Measurements from ENCODE around the gene STARD3.

Gene STARD3

DNA sequence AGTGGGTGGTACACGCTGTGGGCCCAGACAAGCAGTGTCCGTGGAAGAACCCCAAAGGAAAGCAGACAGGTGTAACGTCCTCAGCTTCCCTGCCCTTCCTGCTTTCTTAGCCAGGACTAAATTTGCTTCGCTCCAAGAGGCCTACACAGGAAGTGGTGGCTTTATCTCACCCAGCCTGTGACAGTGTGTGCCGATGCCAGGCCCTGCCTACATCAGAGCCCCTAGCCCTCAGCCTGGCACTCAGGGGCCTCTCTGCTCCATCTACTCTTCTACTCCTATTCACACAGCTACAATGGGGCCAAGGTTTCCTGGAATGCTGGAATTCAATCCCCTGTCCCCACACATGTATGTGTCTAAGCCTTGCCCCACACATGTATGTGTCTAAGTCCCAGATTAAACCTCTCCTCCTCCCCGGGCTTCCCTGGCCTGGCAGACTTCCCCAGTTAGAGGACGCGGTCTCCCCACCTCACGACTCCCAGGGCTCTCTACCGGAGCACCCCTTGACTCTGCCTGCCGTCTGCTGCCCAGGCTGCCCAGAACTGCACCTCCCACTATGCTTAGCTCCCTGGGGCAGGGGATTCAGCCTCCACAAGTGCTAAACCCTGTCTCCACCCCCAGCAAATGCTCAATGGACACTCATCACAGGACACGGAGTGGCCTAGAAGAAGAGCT, 42.7 kb downstream of the STARD3 start:
- TF ChIP-seq, protein P1, sequence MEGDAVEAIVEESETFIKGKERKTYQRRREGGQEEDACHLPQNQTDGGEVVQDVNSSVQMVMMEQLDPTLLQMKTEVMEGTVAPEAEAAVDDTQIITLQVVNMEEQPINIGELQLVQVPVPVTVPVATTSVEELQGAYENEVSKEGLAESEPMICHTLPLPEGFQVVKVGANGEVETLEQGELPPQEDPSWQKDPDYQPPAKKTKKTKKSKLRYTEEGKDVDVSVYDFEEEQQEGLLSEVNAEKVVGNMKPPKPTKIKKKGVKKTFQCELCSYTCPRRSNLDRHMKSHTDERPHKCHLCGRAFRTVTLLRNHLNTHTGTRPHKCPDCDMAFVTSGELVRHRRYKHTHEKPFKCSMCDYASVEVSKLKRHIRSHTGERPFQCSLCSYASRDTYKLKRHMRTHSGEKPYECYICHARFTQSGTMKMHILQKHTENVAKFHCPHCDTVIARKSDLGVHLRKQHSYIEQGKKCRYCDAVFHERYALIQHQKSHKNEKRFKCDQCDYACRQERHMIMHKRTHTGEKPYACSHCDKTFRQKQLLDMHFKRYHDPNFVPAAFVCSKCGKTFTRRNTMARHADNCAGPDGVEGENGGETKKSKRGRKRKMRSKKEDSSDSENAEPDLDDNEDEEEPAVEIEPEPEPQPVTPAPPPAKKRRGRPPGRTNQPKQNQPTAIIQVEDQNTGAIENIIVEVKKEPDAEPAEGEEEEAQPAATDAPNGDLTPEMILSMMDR (IDR thresholded peaks at IDR 0.05): no peak

DNA sequence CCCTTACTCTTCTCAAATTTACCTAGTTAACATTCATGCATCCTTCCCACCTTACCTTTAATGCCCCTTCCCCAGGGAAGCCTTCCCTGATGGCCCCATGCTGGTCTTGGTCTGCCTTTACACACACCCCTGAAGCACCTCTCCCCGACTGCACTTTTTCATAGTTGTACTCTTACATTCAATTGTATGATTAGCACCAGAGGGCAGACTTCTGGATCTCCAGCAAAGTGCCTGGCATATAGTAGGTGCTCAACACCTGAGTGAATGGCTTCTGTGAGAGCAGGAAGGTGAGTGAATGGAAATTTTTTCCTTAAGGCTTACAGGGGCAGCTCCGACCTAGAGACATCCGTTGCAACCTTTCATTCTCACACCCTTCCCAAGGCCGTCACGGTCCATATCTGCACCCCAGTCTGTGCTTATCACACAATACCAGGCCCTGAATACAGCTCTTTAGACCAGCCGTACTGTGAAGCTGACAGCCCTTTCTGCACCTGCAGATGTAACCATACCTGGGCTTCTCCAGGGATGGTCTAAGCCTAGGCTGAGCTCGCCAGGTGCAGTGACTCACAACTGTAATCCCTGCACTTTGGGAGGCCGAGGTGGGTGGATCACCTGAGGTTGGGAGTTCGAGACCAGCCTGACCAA, 46.5 kb downstream of the STARD3 start:
- TF ChIP-seq, protein P1 (IDR thresholded peaks at IDR 0.05): no peak

DNA sequence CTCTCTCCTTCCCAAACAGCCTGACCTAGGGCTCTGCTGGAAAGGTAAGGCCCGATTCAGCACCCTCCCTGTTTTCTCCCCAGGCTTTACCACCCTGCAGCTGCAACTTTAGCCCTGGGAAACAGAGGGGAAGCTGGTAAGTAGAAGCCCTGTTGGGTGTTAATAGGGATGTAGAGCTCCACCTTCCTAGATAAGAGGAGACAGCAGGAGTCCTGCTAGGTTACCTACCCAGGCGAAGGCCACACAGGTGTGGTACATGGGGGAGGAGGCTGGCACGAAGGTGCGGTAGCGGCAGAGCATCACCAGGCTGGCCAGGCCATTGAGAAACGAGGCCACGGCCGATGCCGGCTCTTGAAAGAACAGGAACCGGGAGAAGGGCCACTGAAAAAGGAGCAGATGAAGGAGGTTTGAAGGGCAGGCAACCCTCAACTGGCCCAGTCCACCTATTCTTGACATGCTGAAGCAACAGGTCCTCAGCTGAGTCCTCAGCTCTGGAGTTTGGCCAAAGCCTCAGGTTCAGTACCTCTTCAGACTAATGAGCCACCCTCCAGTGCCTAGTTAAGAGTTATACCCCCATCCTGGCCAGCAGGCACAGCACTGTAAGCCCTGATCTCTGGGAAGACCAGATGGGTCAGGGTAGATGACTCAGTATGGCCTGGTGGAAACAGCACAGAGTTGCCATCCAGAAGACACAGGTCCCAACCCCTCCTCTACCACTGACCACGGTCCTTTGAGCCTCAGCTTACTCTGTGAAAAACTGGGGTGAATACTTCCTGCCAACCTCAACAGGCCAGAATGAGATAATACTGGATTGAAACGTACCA, 47.6 kb downstream of the STARD3 start:
- TF ChIP-seq, protein P1 (IDR thresholded peaks at IDR 0.05): no peak

DNA sequence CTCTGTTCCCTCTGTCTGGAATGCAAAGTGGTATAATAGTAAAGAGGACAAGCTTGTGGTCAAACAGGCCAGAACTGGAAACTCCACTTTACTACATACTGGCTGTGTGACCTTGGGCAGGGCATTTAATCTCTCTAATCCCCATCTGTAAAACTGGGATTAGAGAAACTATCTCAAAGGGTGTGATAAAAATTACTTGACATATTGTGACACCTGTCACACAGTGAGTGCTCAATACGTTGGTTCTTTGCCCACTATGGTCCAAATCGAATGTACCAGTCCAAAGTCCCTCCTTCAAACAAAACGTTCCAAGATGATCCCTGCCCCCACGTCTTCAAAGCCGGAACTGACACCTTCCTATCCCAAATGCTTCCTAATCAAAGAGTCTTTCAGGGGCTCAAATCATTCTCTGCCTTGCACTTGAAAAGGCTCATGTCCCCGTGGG, 50.2 kb downstream of the STARD3 start:
- TF ChIP-seq, protein P1 (IDR thresholded peaks at IDR 0.05): no peak

DNA sequence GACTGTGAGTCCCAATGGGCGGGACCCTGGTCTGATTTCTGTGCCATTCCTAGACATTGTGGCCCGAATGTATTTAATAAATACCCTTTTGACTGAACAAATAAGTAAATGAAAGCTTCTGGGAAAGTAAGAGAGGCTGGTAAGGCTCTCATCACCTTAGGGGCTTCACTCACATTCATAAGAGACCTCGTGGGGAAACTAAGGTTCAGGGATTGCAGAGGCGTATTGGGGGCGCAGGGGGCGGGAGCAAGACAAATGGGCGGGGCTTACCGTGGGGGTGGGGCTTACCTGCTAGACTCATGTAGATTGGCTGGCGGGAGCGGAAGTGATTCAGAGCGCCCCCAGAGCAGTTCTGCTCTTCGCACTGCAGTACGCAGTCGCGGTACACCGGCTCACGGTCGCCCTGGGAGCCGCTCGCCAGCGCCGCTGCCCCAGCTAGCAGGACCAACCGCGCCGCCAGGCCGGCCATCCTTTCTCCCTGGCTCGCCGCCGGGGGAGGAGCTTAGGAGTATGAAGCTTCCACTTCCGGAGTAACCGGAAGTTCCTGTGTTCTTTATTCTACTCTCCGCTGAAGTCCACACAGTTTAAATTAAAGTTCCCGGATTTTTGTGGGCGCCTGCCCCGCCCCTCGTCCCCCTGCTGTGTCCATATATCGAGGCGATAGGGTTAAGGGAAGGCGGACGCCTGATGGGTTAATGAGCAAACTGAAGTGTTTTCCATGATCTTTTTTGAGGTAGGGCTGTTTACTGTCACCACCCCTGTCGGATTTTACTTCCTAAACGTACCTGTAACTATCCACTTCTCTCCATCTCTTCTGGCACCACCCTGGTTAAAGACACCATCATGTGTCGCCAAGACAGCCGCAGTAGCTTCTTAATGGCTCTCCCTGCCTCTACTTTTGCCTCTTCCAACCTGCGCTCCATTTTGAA, 50.9 kb downstream of the STARD3 start, which contains the start of gene PGAP3:
Gene PGAP3, minus strand, starts transcription at position 512 of the 929 bp plus-strand sequence. Its CDS starts 43 bp downstream, at position 469.
- TF ChIP-seq, protein P1 (IDR thresholded peaks at IDR 0.05): no peak; the same call in 1 of the 2 replicates

DNA sequence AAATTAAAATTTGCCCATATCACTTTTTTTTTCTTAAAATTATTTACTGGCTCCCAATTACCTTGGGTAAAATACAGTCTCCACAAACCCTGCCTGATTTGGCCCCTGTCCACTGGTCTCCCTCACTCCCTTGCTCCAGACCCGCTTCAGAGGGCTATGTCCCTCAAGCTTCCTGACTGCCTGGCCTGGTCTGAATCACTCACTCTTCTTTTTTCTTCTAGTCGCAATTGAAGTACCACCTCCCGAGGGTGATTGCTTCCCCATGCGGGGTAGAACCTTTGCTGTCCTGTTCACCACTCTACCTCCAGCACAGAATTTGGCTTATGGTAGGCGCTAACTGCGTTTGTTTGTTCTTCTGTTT, 51.5 kb downstream of the STARD3 start:
- TF ChIP-seq, protein P1 (IDR thresholded peaks at IDR 0.05): no peak

DNA sequence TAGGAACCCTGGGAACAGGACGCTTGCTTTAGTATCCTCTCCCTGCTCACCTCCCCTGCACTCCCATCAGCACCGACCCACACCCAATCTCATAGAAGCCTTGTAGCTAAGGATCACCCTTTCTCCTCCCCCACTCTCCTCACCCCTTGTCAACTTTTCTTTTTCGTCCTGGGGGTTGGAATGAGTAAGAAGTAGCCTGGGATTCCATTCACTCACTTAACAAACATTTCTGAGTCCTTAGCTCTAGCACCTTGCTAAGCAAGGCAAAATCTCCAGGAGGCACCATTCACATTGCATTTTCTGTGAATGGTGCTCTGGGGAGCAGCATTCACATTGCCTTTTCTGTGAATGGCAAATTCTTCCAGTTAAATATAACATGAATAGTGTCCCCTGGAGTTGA, 52.0 kb downstream of the STARD3 start:
- TF ChIP-seq, protein P1 (IDR thresholded peaks at IDR 0.05): no peak
